ENCODE results near the gene RNASEH1. TPM values are rescaled to one million over a fixed set of nuclear protein-coding genes. Genes with fewer than 3 reads are reported as not detected.

The RNASEH1 gene
- total and polyA plus RNA-seq, 10 of the 15 experiments (the other 5 are each of a cell fraction or from before 2014, with no cell fraction given): 18.2 to 68.5 (median 28.2) TPM

DNA sequence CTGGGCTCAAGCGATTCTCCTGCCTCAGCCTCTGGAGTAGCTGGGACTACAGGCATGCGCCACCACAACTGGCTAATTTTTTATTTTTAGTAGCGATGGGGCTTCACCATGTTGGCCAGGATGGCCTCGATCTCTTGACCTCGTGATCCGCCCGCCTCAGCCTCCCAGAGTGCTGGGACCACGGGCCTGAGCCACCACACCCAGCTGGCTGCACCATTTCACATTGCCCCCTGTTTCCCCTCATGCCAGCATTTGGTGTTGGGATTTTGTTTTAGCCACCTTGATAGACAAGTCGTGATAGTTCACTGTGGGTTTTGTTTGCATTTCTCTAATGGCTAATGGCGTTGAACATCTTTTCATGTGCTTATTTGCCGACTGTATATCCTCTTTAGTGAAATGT is 31.0 kb upstream of the RNASEH1 start:
- Histone ChIP-seq H2AFZ (ENCODE audit: control insufficient read depth, low read depth, low read length) (no peak overlapping the region), H3K9me3 (replicated peaks; ENCODE audit: control insufficient read depth, insufficient read depth, low read length) (no peaks in the 10 kb centered on the region), H3K4me3 (no peak overlapping the region), H3K27me3 (replicated peaks in 1 of 2; ENCODE audit: control insufficient read depth in 2 of 2, insufficient read depth in 2 of 2, low read length in 1 of 2) (no peaks in the 10 kb centered on the region), H3K4me2 (ENCODE audit: control insufficient read depth, insufficient read depth) (no peak overlapping the region), H3K9ac (ENCODE audit: control insufficient read depth, insufficient read depth, low read length) (no peak overlapping the region), H3K79me2 (ENCODE audit: control insufficient read depth, insufficient read depth, low read length) (no peaks in the 10 kb centered on the region), H4K20me1 (ENCODE audit: control insufficient read depth, insufficient read depth) (no peaks in the 10 kb centered on the region), H3K4me1 (ENCODE audit: control insufficient read depth, insufficient read depth, low read length) (no peaks in the 10 kb centered on the region; the same call in 1 of the 2 replicates), H3K36me3 (ENCODE audit: control insufficient read depth in 2 of 2, insufficient read depth in 2 of 2, low read length in 1 of 2) (peaks cover 11 to 19% of the 10 kb centered on the region in 2 experiments), H3K27ac (ENCODE audit: control insufficient read depth, insufficient read depth) (no peak overlapping the region)
- no peak for DNase-seq (ENCODE audit: low read depth, low spot score)
- ChIA-PET CTCF (no interaction called here), POLR2A (no interaction called here), SMC1A (ENCODE audit: uncharacterized antibody, unreplicated experiment) (no interaction called here), RAD21 (ENCODE audit: unreplicated experiment) (interaction anchor here (0.8 kb wide), 1 partner anchor 36 kb away, joined by 3 read pairs; no protein-coding TSS in a partner anchor)
- no peak for ATAC-seq
- TF ChIP-seq BCL11A (IDR thresholded peaks at IDR 0.05; ENCODE audit: low read depth, low read length): no peak
- TF ChIP-seq, protein P1, sequence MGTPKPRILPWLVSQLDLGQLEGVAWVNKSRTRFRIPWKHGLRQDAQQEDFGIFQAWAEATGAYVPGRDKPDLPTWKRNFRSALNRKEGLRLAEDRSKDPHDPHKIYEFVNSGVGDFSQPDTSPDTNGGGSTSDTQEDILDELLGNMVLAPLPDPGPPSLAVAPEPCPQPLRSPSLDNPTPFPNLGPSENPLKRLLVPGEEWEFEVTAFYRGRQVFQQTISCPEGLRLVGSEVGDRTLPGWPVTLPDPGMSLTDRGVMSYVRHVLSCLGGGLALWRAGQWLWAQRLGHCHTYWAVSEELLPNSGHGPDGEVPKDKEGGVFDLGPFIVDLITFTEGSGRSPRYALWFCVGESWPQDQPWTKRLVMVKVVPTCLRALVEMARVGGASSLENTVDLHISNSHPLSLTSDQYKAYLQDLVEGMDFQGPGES (IDR thresholded peaks at IDR 0.05): no peak
- no peak for TF ChIP-seq HDAC6 (IDR thresholded peaks at IDR 0.05; ENCODE audit: unreplicated experiment)
- TF ChIP-seq, protein P2, sequence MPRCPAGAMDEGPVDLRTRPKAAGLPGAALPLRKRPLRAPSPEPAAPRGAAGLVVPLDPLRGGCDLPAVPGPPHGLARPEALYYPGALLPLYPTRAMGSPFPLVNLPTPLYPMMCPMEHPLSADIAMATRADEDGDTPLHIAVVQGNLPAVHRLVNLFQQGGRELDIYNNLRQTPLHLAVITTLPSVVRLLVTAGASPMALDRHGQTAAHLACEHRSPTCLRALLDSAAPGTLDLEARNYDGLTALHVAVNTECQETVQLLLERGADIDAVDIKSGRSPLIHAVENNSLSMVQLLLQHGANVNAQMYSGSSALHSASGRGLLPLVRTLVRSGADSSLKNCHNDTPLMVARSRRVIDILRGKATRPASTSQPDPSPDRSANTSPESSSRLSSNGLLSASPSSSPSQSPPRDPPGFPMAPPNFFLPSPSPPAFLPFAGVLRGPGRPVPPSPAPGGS (IDR thresholded peaks at IDR 0.05; ENCODE audit: borderline replicate concordance, insufficient read depth, low read depth, low read length, poor library complexity, severe bottlenecking): no peak
- TF ChIP-seq RAD21 (IDR thresholded peaks at IDR 0.05; ENCODE audit: insufficient read depth, low read depth, low read length): no peak
- no peak for TF ChIP-seq MTA2 (IDR thresholded peaks at IDR 0.05; ENCODE audit: low read depth)
- TF ChIP-seq CUX1 (IDR thresholded peaks at IDR 0.05; ENCODE audit: insufficient replicate concordance, low read depth, low read length): no peak
- TF ChIP-seq EP300 (IDR thresholded peaks at IDR 0.05; ENCODE audit: borderline replicate concordance in 1 of 2, control insufficient read depth in 1 of 2, low read depth in 2 of 2, low read length in 2 of 2): no peak
- TF ChIP-seq E2F8 (IDR thresholded peaks at IDR 0.05; ENCODE audit: low read depth, partially characterized antibody): no peak
- TF ChIP-seq IRF4 (IDR thresholded peaks at IDR 0.05; ENCODE audit: low read depth, low read length): no peak
- no peak for TF ChIP-seq POLR2AphosphoS2 (IDR thresholded peaks at IDR 0.05; ENCODE audit: low read depth, low read length)
- TF ChIP-seq ZNF217 (IDR thresholded peaks at IDR 0.05): no peak
- BruUV-seq (replicated peaks): no TSS peak
- no peak for FAIRE-seq
- in situ Hi-C loops (cut with MboI): no loop called here
- intact Hi-C loops (cut with micrococcal nuclease; ENCODE audit: unreplicated experiment): no loop called here
- WGBS (ENCODE audit: insufficient coverage, insufficient replicate concordance, low lambda C conversion rate, missing lambda C conversion rate): 100% methylated on average over 11 of the region's 11 CpGs
